Activated naive CD4-positive, alpha-beta T cell treated with anti-CD3 and anti-CD28 coated beads for 36 hours (primary cell): ENCODE measurements around the gene SENP1. TPM values are rescaled to one million over a fixed set of nuclear protein-coding genes. Genes with fewer than 3 reads are reported as not detected.

Experiments
- CTCF ChIA-PET: fragments of 350-600 bp; sonication (Branson Sonifier 250); formaldehyde crosslinking; loops from one replicate; lab custom pipeline; 2021; ENCODE audit warnings: antibody characterized with exemption; lab: Charles Lee
- DNase-seq: peaks from one replicate; pipeline ENCODE4 v3.0.0-alpha.2; 2020
- H3K27ac Mint-ChIP-seq: one replicate; pipeline ENCODE4 v1.8.0; 2021; ENCODE audit warnings: mild to moderate bottlenecking, mixed read lengths
- H3K27me3 Mint-ChIP-seq: one replicate; pipeline ENCODE4 v1.8.0; 2021; ENCODE audit warnings: low read depth, mixed read lengths
- H3K36me3 Mint-ChIP-seq: one replicate; pipeline ENCODE4 v1.8.0; 2021; ENCODE audit warnings: low read depth, mixed read lengths
- H3K4me1 Mint-ChIP-seq: one replicate; pipeline ENCODE4 v1.8.0; 2021; ENCODE audit warnings: low read depth, mixed read lengths
- H3K4me3 Mint-ChIP-seq: one replicate; pipeline ENCODE4 v1.8.0; 2021; ENCODE audit warnings: mild to moderate bottlenecking, moderate library complexity, mixed read lengths
- H3K9me3 Mint-ChIP-seq: one replicate; pipeline ENCODE4 v1.8.0; 2021; ENCODE audit warnings: mixed read lengths
- intact Hi-C: fragments of 100-400 bp; cut with micrococcal nuclease; formaldehyde crosslinking; loops from one replicate; pipeline ENCODE4 v1.15.1; 2023
- total RNA-seq, 2 experiments: library from RNA; stranded (reverse); gene quantifications; one replicate each; pipeline ENCODE4 v1.2.3, GENCODE V29; 2021

The SENP1 gene
- total RNA-seq, 2 experiments from 2014 or later = 41.4 to 47.8 TPM

DNA sequence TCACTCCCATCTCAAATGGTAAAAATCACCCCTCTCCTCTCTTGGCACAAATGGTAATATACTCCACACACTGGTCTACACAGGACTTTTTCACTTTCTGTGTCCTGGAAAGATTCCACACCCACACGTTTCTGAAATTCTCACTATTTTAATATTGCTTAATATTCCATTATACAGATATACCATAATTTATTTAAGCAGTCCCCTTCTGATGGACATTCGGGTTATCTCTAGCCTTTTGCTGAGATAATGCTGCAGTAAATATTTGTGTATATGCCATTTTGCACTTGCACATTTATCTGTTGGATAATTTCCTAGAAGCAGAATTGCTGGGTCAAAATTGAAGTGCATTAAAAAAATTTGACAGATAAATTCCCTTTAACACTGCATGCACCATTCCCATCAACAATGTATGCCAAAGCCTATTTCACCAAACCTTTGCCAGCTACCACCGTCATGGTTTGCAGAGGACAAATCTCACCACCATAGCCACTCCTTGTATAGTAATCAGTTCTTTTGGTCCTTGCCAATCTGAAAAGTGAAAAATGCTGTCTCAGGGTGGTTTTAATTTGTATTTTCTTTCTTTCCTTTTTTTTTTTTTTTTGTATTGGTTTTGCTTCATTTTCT, 86.1 kb downstream of the SENP1 start:
- peaks cover 1% of the 10 kb centered on the region for H3K27me3 Mint-ChIP-seq
- H3K4me3 Mint-ChIP-seq = no peak overlapping the region
- CTCF ChIA-PET = interaction anchor here (0.7 kb wide), 1 partner anchor 607 kb away, joined by 3 read pairs; no protein-coding TSS in a partner anchor

DNA sequence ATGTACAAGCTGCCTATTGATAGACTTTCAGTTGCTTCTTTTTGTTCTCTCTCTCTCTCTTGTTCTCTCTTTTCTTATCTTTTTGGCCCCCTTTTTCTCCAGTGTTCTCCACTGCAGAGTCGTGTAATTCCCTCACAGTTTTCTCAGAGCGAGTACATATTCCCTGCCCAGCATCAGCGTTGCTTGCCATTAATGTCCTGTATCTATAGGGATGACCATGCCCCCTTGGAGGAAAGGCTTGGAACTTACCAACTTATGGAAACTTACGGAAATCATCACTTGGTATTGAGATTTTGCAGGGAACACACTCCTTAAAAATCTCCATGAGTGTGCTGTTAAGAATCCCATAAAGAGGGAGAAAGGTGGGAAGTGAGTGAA, 87.3 kb downstream of the SENP1 start:
- intact Hi-C loops = no loop called here
- Mint-ChIP-seq H3K4me1 (no peaks in the 10 kb centered on the region), H3K36me3 (no peaks in the 10 kb centered on the region), H3K27me3 (no peaks in the 10 kb centered on the region), H3K4me3 (no peak overlapping the region), H3K27ac (no peak overlapping the region), H3K9me3 (no peaks in the 10 kb centered on the region)
- CTCF ChIA-PET = no interaction called here
- no peak for DNase-seq

More for the DNA sequence above, 86.1 kb downstream of the SENP1 start:
- H3K4me1 Mint-ChIP-seq = no peaks in the 10 kb centered on the region
- H3K9me3 Mint-ChIP-seq = no peaks in the 10 kb centered on the region
- intact Hi-C loops = no loop called here
- H3K27ac Mint-ChIP-seq = no peak overlapping the region
- no peaks in the 10 kb centered on the region for H3K36me3 Mint-ChIP-seq
- no peak for DNase-seq

DNA sequence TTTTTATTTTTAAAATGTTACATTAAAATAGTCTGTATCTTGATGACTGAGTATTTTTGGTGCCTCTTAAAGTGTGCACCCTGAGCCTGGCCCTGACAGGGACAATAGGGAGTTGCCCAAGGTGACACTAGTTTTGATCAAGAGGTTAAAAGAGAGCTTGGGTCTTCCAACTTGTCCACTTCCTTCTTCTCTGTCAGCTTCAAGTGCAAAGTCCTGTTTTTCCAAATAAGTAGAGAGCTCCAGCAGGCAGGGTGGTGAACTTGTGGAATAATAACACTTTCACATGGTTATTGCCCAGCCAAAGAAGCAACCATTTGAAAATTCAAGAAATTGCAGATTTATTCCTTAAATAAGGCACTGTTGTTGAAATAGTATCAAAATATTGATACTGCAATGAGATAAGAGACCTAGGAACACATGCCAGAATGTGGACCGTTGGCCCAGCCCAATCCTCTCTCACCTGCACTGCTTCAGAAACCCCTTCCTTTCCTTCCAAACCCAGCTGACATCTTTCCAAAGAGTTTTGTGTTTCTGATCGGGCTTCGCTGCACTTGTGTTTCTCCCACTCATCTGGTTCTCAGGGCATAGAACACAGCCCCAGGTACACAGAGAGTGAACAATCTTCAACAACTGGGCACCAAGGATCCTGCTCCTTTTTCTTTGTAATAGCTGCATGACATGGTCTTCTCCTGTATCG, 87.8 kb downstream of the SENP1 start:
- Mint-ChIP-seq H3K4me3 (no peak overlapping the region), H3K4me1 (no peaks in the 10 kb centered on the region), H3K27me3 (no peaks in the 10 kb centered on the region), H3K27ac (no peak overlapping the region), H3K9me3 (no peaks in the 10 kb centered on the region), H3K36me3 (no peaks in the 10 kb centered on the region)
- no peak for DNase-seq
- intact Hi-C loops = no loop called here
- CTCF ChIA-PET = interaction anchor here (1.5 kb wide), 1 partner anchor 76 kb away, joined by 4 read pairs; no protein-coding TSS in a partner anchor

GRCh38 chr12:48017496-48017895, 88.4 kb downstream of the SENP1 start:
- CTCF ChIA-PET = interaction anchor here (1.5 kb wide), 1 partner anchor 76 kb away, joined by 4 read pairs; no protein-coding TSS in a partner anchor
- no peak for DNase-seq
- no peaks in the 10 kb centered on the region for H3K36me3 Mint-ChIP-seq
- H3K4me3 Mint-ChIP-seq = no peak overlapping the region
- H3K27me3 Mint-ChIP-seq = no peaks in the 10 kb centered on the region
- no peaks in the 10 kb centered on the region for H3K9me3 Mint-ChIP-seq
- intact Hi-C loops = no loop called here
- no peak overlapping the region for H3K27ac Mint-ChIP-seq
- no peaks in the 10 kb centered on the region for H3K4me1 Mint-ChIP-seq

- H3K9me3 Mint-ChIP-seq = no peaks in the 10 kb centered on the region
- H3K27me3 Mint-ChIP-seq = no peaks in the 10 kb centered on the region
- CTCF ChIA-PET = interaction anchor here (1.5 kb wide), 1 partner anchor 75 kb away, joined by 4 read pairs; no protein-coding TSS in a partner anchor
- H3K36me3 Mint-ChIP-seq = no peaks in the 10 kb centered on the region
- H3K4me3 Mint-ChIP-seq = no peak overlapping the region
- intact Hi-C loops = no loop called here
- no peak for DNase-seq
- no peak overlapping the region for H3K27ac Mint-ChIP-seq
- H3K4me1 Mint-ChIP-seq = no peaks in the 10 kb centered on the region
These were observed 89.4 kb downstream of the SENP1 start for GRCh38 chr12:48016373-48017020.

GRCh38 chr12:48015954-48016353, 89.9 kb downstream of the SENP1 start:
- CTCF ChIA-PET = interaction anchor here (0.7 kb wide), 1 partner anchor 72 kb away, joined by 3 read pairs; no protein-coding TSS in a partner anchor

GRCh38 chr12:48015129-48015528, 90.8 kb downstream of the SENP1 start:
- Mint-ChIP-seq H3K27me3 (peaks cover 3% of the 10 kb centered on the region), H3K9me3 (no peaks in the 10 kb centered on the region), H3K27ac (no peak overlapping the region), H3K4me1 (no peaks in the 10 kb centered on the region), H3K36me3 (no peaks in the 10 kb centered on the region), H3K4me3 (no peak overlapping the region)
- intact Hi-C loops = no loop called here
- CTCF ChIA-PET = interaction anchor here (0.5 to 0.9 kb wide), 3 partner anchors 38 to 351 kb away, joined by 3 read pairs; no protein-coding TSS in a partner anchor
- DNase-seq = no peak

More at GRCh38 chr12:48015954-48016353, 89.9 kb downstream of the SENP1 start:
- no peaks in the 10 kb centered on the region for H3K4me1 Mint-ChIP-seq
- DNase-seq = no peak
- H3K27ac Mint-ChIP-seq = no peak overlapping the region
- intact Hi-C loops = no loop called here
- H3K4me3 Mint-ChIP-seq = no peak overlapping the region
- H3K27me3 Mint-ChIP-seq = peaks cover under 1% of the 10 kb centered on the region
- no peaks in the 10 kb centered on the region for H3K36me3 Mint-ChIP-seq
- no peaks in the 10 kb centered on the region for H3K9me3 Mint-ChIP-seq

DNA sequence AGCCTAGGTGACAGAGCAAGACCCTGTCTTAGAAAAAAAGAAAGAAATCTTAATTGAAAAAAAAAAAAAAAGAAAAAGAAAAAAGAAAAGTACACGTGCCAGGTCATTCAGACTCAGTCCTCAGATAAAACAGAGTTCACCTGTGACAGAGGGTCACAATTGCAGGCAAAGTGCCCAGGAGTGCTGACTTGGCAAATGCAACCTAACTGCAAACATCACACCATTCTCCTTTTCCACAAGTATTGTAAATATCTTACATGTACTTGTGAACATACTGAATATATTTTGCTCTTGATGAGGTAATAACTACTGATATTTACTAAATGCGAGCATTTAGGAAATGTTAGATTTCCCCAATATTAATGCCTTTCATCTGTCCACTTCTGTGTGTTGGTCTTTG, 92.6 kb downstream of the SENP1 start:
- CTCF ChIA-PET = interaction anchor here (0.8 kb wide), 1 partner anchor 65 kb away, joined by 5 read pairs; no protein-coding TSS in a partner anchor
- Mint-ChIP-seq H3K36me3 (no peaks in the 10 kb centered on the region), H3K27me3 (peaks cover 20% of the 10 kb centered on the region), H3K4me1 (no peaks in the 10 kb centered on the region), H3K27ac (no peak overlapping the region), H3K4me3 (no peak overlapping the region), H3K9me3 (no peaks in the 10 kb centered on the region)
- DNase-seq = no peak
- intact Hi-C loops = no loop called here

GRCh38 chr12:48012070-48012469, 93.8 kb downstream of the SENP1 start:
- H3K36me3 Mint-ChIP-seq = no peaks in the 10 kb centered on the region
- H3K4me1 Mint-ChIP-seq = no peaks in the 10 kb centered on the region
- no peak for DNase-seq
- CTCF ChIA-PET = no interaction called here
- intact Hi-C loops = no loop called here
- H3K4me3 Mint-ChIP-seq = no peak overlapping the region
- no peaks in the 10 kb centered on the region for H3K9me3 Mint-ChIP-seq
- peaks cover 30% of the 10 kb centered on the region for H3K27me3 Mint-ChIP-seq
- H3K27ac Mint-ChIP-seq = no peak overlapping the region

DNA sequence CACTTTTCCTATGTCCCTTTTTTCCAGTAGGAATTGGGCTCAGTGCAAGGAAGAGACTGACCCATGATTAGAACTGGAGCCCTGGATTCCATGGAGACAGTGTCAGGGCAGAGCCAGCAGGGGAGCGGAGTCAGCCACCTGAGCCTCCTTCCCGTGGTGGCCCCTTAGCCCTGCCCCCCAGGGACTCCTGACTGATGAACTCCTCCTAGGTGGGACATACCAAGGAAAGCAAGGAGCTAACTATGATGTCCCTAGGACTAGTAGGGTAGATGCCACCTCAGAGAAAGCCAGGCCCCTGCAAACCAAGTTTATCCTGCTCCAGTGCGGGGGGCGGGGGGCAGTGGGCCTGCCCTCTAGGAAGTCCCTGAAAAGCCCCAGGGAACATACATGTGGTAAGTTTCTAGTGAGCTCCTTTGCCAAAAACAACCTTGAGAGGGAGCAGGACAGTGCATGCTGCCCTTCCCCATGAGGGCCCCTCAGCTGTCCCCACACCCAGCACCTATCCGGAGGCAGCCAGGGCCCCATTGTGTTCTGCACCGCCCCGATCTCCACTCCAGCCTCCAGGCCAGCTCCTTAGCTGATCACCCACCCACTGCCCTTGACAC, 95.4 kb downstream of the SENP1 start:
- H3K4me3 Mint-ChIP-seq = no peak overlapping the region
- H3K27me3 Mint-ChIP-seq = peaks cover 42% of the 10 kb centered on the region
- peaks cover under 1% of the 10 kb centered on the region for H3K4me1 Mint-ChIP-seq
- H3K36me3 Mint-ChIP-seq = no peaks in the 10 kb centered on the region
- CTCF ChIA-PET = interaction anchor here (0.6 to 1.3 kb wide), 2 partner anchors 61 to 274 kb away, joined by 3 read pairs; no protein-coding TSS in a partner anchor
- no peak overlapping the region for H3K27ac Mint-ChIP-seq
- H3K9me3 Mint-ChIP-seq = no peaks in the 10 kb centered on the region
- intact Hi-C loops = no loop called here
- no peak for DNase-seq

DNA sequence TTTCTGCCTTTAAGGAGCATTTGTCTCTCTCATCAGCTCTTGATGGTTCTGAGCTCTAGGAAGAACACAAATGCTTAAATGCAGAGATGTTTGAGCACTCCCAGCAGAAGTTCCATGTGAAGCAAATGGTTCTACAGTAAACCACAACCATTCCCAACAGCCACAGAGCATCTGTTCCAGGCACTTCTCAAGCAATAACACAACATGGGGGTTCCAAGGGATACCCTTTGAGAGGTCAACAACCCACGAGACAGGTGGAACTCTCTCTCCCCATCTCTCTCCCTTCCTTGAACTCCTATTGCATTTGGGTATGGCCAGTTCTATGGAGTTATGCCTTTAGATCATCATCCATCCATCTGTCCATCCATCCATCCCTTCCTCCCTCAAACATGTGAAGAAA, 96.4 kb downstream of the SENP1 start:
- H3K4me1 Mint-ChIP-seq = peaks cover 5% of the 10 kb centered on the region
- peaks cover 50% of the 10 kb centered on the region for H3K27me3 Mint-ChIP-seq
- H3K9me3 Mint-ChIP-seq = no peaks in the 10 kb centered on the region
- no peaks in the 10 kb centered on the region for H3K36me3 Mint-ChIP-seq
- no peak overlapping the region for H3K4me3 Mint-ChIP-seq
- no peak overlapping the region for H3K27ac Mint-ChIP-seq
- CTCF ChIA-PET = no interaction called here
- no peak for DNase-seq
- intact Hi-C loops = no loop called here

GRCh38 chr12:48008950-48009349, 96.9 kb downstream of the SENP1 start:
- no peak for DNase-seq
- Mint-ChIP-seq H3K4me1 (peaks cover 7% of the 10 kb centered on the region), H3K36me3 (no peaks in the 10 kb centered on the region), H3K27ac (no peak overlapping the region), H3K9me3 (no peaks in the 10 kb centered on the region), H3K4me3 (no peak overlapping the region), H3K27me3 (peaks cover 53% of the 10 kb centered on the region)
- CTCF ChIA-PET = no interaction called here
- intact Hi-C loops = no loop called here
